ENCODE measurements around the gene SPINK4. TPM values are rescaled to one million over a fixed set of nuclear protein-coding genes. Genes with fewer than 3 reads are reported as not detected.
A peak's percentile ranks its signal among the peaks of the same experiment; 100 is the strongest.

The SPINK4 gene
- total RNA-seq, 6 experiments from 2014 or later: not detected

DNA sequence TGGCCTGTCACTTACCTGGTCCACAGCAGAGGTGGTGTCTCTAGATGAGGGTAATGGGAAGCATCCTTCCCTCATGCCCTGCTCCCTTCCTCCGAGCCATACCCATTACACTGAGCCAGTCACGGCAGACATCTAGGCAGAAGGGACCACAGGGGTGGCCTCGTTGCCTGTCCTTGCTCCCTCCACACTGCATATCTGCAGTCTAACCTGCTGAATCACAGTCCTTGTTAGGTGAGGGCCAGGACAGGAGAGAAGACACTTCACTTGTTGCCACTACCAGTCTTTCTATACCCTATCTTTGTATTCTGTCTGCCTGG is 18.4 kb upstream of the SPINK4 start:
- intact Hi-C loops (cut with DNase I): no loop called here
- no peak for ATAC-seq
- no peak for TF ChIP-seq POLR2A (IDR thresholded peaks at IDR 0.05)
- TF ChIP-seq, protein P1, sequence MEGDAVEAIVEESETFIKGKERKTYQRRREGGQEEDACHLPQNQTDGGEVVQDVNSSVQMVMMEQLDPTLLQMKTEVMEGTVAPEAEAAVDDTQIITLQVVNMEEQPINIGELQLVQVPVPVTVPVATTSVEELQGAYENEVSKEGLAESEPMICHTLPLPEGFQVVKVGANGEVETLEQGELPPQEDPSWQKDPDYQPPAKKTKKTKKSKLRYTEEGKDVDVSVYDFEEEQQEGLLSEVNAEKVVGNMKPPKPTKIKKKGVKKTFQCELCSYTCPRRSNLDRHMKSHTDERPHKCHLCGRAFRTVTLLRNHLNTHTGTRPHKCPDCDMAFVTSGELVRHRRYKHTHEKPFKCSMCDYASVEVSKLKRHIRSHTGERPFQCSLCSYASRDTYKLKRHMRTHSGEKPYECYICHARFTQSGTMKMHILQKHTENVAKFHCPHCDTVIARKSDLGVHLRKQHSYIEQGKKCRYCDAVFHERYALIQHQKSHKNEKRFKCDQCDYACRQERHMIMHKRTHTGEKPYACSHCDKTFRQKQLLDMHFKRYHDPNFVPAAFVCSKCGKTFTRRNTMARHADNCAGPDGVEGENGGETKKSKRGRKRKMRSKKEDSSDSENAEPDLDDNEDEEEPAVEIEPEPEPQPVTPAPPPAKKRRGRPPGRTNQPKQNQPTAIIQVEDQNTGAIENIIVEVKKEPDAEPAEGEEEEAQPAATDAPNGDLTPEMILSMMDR (IDR thresholded peaks at IDR 0.05): no peak

DNA sequence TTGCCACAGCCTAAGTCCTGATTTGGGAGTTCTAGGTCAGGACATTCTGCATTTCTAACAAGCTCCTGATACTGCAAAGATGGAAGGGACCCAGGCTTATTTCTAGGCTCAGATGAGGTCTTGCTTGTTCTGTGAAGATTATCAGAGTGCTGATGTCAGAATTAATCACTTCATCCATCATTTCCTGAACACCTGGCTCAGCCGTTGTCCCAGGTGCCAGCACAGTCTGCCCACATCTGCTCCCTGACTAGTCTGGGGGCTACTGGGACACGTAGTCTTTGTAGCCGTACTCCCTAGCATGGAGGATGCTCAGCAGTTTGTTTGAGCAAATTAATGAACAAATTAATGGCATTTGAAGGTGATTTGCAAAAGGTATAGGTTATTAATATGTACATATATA is 17.9 kb upstream of the SPINK4 start:
- Histone ChIP-seq H3K4me3 (no peak overlapping the region), H3K27me3 (no peaks in the 10 kb centered on the region), H3K4me1 (no peaks in the 10 kb centered on the region), H3K27ac (no peak overlapping the region), H3K36me3 (no peaks in the 10 kb centered on the region), H3K9me3 (no peaks in the 10 kb centered on the region)
- ATAC-seq: no peak
- no peak for DNase-seq
- TF ChIP-seq POLR2A (IDR thresholded peaks at IDR 0.05): no peak
- TF ChIP-seq, protein P1 (IDR thresholded peaks at IDR 0.05): no peak
- 87% methylated on average over 3 of the region's 3 CpGs for WGBS (ENCODE audit: insufficient coverage, low coverage, low lambda C conversion rate, missing lambda C conversion rate)
- intact Hi-C loops (cut with DNase I): no loop called here

More for the DNA sequence above, 18.4 kb upstream of the SPINK4 start:
- no peak for DNase-seq
- no peaks in the 10 kb centered on the region for H3K9me3 ChIP-seq
- H3K4me1 ChIP-seq: no peaks in the 10 kb centered on the region
- no peaks in the 10 kb centered on the region for H3K36me3 ChIP-seq
- WGBS (ENCODE audit: insufficient coverage, low coverage, low lambda C conversion rate, missing lambda C conversion rate): 54% methylated on average over 3 of the region's 3 CpGs
- H3K4me3 ChIP-seq: no peak overlapping the region
- H3K27me3 ChIP-seq: no peaks in the 10 kb centered on the region
- H3K27ac ChIP-seq: no peak overlapping the region

DNA sequence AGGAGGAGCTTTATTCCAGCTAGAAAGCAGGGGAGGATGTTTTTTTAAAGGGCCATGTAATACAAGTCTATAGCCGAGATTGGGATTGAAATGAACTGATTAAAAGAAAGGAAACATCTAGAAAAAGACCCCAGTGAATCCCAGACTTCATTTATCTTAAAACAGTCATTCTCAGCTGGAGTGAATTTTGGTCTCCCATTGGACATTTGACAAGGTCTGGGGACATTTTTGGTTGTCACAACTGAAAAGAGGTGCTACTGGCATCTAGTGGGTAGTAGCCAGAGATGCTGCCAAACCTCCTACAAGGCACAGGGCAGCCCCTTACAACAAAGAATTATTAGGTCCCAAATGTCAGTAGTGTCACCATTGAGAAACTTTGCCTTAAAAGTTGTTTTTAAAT is 16.3 kb upstream of the SPINK4 start:
- H3K36me3 ChIP-seq: no peaks in the 10 kb centered on the region
- intact Hi-C loops (cut with DNase I): no loop called here
- TF ChIP-seq POLR2A (IDR thresholded peaks at IDR 0.05): no peak
- TF ChIP-seq, protein P1 (IDR thresholded peaks at IDR 0.05): peak in 2 of 4 donors; percentile 20 to 24
- WGBS (ENCODE audit: insufficient coverage, low coverage, low lambda C conversion rate, missing lambda C conversion rate): 43% methylated on average over 1 of the region's 1 CpG
- H3K4me3 ChIP-seq: no peak overlapping the region
- no peaks in the 10 kb centered on the region for H3K27me3 ChIP-seq
- no peak overlapping the region for H3K27ac ChIP-seq
- H3K4me1 ChIP-seq: no peaks in the 10 kb centered on the region
- no peak for ATAC-seq
- DNase-seq: no peak
- no peaks in the 10 kb centered on the region for H3K9me3 ChIP-seq

DNA sequence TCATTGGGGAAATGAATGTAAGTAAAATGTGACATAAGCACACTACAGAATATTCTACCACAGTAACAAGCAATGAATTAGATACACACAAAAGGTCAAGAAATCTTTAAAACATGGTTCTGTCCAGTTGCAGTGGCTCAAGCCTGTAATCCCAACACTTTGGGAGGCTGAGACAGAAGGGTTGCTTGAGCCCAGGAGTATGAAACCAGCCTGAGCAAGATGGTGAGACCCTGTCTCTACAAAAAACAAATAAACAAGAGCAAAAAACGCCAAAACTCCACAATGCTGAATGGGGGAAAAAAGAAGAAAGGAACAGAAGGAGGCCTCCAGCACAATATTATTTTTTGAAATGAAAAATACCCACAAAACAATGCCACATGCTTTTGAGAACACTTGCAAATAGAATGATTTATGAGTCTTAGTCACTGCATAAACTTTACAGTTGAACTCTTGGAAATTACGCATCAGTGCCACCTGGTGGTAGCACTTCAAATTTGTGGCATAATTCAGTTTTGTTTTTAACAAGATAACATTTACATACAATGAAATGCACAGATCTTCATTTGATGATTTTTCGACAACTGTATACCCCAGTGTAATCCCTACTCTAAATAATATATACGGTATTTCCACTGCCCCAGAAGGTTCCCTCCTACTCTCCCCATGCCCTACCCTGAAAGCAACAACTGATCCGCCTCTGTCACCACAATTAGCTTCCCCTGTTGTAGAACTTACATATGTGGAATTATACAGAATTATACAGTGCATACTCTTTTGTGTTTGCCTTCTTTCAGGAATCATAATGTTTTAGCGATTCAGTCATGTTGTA is 14.4 kb upstream of the SPINK4 start:
- Histone ChIP-seq H3K4me3 (no peak overlapping the region), H3K36me3 (no peaks in the 10 kb centered on the region), H3K4me1 (no peaks in the 10 kb centered on the region), H3K27me3 (no peaks in the 10 kb centered on the region), H3K27ac (no peak overlapping the region), H3K9me3 (no peaks in the 10 kb centered on the region)
- WGBS (ENCODE audit: insufficient coverage, low coverage, low lambda C conversion rate, missing lambda C conversion rate): 20% methylated on average over 6 of the region's 6 CpGs
- peak in 1 of 3 donors; percentile 62 for DNase-seq
- ATAC-seq: peak; percentile 57 to 71 (median 68)
- intact Hi-C loops (cut with DNase I): loop anchor here (5.0 kb wide), 1 partner anchor 143 kb away; no protein-coding TSS in a partner anchor
- TF ChIP-seq, protein P1 (IDR thresholded peaks at IDR 0.05): peak; percentile 74 to 93 (median 80)
- TF ChIP-seq POLR2A (IDR thresholded peaks at IDR 0.05): no peak
